BE2C (cell line): ENCODE measurements around the gene CLASP1.
"Not testable (repeated sequence)": the region's sequence is repeated elsewhere in the genome, so short reads cannot be mapped to it uniquely, and the experiment has no call there.

Experiments used
- DNase-seq: peaks from one replicate; pipeline ENCODE4 v3.0.0-alpha.2; 2020
- H3K27me3 ChIP-seq: fragments of 250-450 bp; sonication (Bioruptor Pico); 2 replicates; pipeline ENCODE4 v1.5.1; 2020; ENCODE audit warnings: mild to moderate bottlenecking
- H3K36me3 ChIP-seq: fragments of 250-450 bp; sonication (Bioruptor Pico); 2 replicates; pipeline ENCODE4 v1.5.1; 2020; ENCODE audit warnings: mild to moderate bottlenecking
- H3K4me1 ChIP-seq: fragments of 250-450 bp; sonication (Bioruptor Pico); 2 replicates; pipeline ENCODE4 v1.5.1; 2020
- H3K4me3 ChIP-seq: 2 replicates; pipeline ENCODE4 v1.5.1; 2011; ENCODE audit warnings: low read depth, low read length
- H3K9me3 ChIP-seq: fragments of 250-450 bp; sonication (Bioruptor Pico); 2 replicates; pipeline ENCODE4 v1.5.1; 2020
- TF ChIP-seq, protein P1 (sequence below): IDR thresholded peaks from 2 replicates; pipeline ENCODE4 v1.5.1; 2012; ENCODE audit warnings: mild to moderate bottlenecking, low read depth, low read length

Gene CLASP1

DNA sequence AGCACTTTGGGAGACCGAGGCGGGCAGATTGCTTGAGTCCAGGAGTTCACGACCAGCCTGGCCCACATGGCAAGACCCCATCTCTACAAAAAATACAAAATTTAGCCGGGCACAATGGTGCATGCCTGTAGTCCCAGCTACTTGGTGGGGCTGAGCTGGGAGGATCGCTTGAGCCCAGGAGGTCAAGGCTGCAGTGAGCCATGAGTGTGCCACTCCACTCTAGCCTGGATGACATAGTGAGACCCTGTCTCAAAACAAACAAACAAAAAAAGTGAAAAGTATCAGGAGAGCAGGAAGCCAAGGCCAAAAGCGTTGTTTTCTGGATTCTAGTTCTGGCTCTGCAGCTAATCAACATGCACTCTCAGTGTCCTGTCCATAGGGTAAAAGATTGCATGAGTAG lies 10.7 kb upstream of the CLASP1 start:
- no peaks in the 10 kb centered on the region for H3K27me3 ChIP-seq
- no peaks in the 10 kb centered on the region for H3K36me3 ChIP-seq
- H3K4me3 ChIP-seq: no peak overlapping the region
- no peaks in the 10 kb centered on the region for H3K9me3 ChIP-seq
- TF ChIP-seq, protein P1, sequence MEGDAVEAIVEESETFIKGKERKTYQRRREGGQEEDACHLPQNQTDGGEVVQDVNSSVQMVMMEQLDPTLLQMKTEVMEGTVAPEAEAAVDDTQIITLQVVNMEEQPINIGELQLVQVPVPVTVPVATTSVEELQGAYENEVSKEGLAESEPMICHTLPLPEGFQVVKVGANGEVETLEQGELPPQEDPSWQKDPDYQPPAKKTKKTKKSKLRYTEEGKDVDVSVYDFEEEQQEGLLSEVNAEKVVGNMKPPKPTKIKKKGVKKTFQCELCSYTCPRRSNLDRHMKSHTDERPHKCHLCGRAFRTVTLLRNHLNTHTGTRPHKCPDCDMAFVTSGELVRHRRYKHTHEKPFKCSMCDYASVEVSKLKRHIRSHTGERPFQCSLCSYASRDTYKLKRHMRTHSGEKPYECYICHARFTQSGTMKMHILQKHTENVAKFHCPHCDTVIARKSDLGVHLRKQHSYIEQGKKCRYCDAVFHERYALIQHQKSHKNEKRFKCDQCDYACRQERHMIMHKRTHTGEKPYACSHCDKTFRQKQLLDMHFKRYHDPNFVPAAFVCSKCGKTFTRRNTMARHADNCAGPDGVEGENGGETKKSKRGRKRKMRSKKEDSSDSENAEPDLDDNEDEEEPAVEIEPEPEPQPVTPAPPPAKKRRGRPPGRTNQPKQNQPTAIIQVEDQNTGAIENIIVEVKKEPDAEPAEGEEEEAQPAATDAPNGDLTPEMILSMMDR: no peak
- no peaks in the 10 kb centered on the region for H3K4me1 ChIP-seq
- no peak for DNase-seq

DNA sequence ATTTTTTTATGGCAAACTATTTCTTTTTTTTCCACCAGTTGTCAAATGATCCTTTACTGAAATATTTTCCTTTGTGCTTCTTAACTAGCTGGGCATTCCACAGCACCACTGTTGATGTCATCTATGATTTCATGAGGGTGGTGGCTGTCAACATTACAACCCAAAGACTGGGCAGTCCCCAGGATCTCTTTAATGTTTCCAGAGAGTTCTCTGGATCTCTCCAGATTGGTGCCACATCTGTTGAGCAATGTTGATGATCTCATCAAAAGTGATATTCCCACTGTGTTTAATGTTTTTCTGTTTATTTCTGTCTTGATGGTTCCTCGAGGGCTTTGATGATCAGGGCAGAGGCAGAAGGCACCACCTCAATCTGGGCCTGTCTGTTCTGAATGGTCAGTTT lies 9.1 kb upstream of the CLASP1 start:
- not testable (repeated sequence) for H3K27me3 ChIP-seq, H3K9me3 ChIP-seq, H3K4me1 ChIP-seq, H3K36me3 ChIP-seq, H3K4me3 ChIP-seq, DNase-seq

GRCh38 chr2:121653035-121653434 lies 3.8 kb upstream of the CLASP1 start:
- TF ChIP-seq, protein P1: no peak
- no peaks in the 10 kb centered on the region for H3K9me3 ChIP-seq
- DNase-seq: no peak
- no peak overlapping the region for H3K4me3 ChIP-seq
- no peaks in the 10 kb centered on the region for H3K4me1 ChIP-seq
- no peaks in the 10 kb centered on the region for H3K36me3 ChIP-seq
- H3K27me3 ChIP-seq: no peaks in the 10 kb centered on the region

- Histone ChIP-seq H3K4me3 (peak overlapping the region; percentile 67), H3K27me3 (no peaks in the 10 kb centered on the region), H3K36me3 (no peaks in the 10 kb centered on the region), H3K4me1 (no peaks in the 10 kb centered on the region), H3K9me3 (no peaks in the 10 kb centered on the region)
- TF ChIP-seq, protein P1: no peak
- no peak for DNase-seq
Observed at GRCh38 chr2:121650315-121650930, 1.2 kb upstream of the CLASP1 start.

DNA sequence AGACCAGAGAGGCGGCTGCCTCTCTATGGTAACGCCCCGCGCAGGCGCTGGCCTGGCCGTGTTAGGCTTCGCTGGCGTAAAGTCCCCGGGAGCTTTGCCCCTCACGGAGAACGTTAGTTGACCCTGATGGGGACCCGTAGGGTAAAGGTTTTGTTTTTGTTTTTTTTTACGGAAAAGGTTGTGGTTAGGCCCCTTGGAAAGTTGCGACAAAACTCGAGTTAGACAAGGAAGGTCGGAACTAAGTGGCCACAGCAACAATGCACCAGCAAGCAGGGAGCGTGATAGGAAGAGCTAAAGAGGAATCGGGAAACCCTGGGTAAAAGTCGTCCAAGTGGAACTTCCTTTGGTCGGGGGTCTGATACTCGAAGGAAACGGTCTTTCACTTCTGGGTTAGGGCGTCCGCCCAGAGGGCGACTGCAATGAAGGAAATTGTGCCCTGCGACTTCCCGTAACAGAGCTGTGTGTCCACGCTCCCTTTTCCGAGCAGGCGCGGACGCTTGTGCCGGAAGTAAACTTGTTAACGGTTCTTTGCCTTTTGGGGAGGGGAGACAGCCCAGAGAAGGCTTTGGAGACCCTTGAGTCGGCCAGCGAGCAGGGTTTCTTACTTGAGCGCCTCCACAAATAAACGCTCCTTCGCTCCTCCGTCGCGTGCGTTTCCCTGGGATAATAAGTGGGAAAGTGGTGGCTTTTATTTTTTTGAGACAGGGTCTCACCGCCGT lies 493 bp upstream of the CLASP1 start:
- TF ChIP-seq, protein P1: no peak
- no peaks in the 10 kb centered on the region for H3K4me1 ChIP-seq
- peak; percentile 88 for DNase-seq
- no peaks in the 10 kb centered on the region for H3K36me3 ChIP-seq
- H3K9me3 ChIP-seq: no peaks in the 10 kb centered on the region
- H3K27me3 ChIP-seq: no peaks in the 10 kb centered on the region
- peak overlapping the region; percentile 67 for H3K4me3 ChIP-seq

GRCh38 chr2:121648206-121649148 lies 785 bp downstream of the CLASP1 start:
- Histone ChIP-seq H3K27me3 (no peaks in the 10 kb centered on the region), H3K4me1 (no peaks in the 10 kb centered on the region), H3K9me3 (no peaks in the 10 kb centered on the region), H3K36me3 (no peaks in the 10 kb centered on the region), H3K4me3 (peak overlapping the region; percentile 67)
- TF ChIP-seq, protein P1: no peak
- DNase-seq: peak; percentile 21
